ENCODE data around the gene SLC27A5. TPM values are rescaled to one million over a fixed set of nuclear protein-coding genes. Genes with fewer than 3 reads are reported as not detected.

The SLC27A5 gene
- total and polyA plus RNA-seq, 9 of the 15 experiments (the other 6 are each of a cell fraction or from before 2014, with no cell fraction given): 42.2 to 318 (median 64.7) TPM

DNA sequence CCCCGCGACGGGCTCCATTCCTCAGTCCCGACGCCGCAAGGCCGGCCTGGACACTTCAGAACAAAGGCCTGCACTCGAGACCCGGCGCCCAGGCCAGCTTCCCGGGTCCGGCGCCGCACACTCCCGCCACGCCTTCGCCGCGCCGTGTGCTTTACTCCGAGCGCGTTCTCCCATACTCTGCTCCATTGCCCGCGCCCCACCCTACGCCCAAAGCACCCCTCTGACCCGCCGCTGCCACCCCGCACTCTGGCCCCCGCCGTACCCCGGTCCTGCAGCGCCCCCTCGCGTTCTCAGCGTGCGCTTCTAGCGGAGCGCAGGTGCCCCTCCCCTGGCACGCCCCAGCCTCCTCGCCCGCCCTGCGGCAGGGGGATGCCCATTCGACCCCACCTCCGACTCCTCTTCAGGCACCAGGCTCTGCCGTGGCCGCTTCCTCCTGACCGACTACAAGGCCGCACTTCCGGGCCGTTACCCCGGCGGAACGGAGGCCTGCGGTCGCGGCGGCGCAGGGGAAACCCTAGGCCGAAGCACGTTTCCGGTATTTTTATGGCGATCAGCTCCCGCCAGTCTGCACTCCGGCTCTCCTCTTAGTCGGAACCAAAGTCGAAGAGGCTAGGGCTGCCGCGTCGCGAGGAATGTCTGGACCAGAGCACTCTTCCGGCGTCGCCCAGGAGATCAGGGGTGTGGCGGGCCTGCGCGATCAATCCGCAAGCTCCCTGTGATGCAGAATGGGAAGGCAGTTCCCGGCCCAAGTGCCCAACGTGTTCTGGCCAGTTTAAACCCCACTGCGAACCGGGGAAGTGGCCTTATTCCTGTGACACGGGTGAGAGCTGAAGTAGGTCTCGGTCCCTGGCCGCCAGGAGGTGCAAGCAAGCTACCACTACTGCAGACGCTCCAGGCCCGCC is 7.8 kb upstream of the SLC27A5 start, which contains the start of gene ZBTB45 (continued):
- TF ChIP-seq, protein P1, sequence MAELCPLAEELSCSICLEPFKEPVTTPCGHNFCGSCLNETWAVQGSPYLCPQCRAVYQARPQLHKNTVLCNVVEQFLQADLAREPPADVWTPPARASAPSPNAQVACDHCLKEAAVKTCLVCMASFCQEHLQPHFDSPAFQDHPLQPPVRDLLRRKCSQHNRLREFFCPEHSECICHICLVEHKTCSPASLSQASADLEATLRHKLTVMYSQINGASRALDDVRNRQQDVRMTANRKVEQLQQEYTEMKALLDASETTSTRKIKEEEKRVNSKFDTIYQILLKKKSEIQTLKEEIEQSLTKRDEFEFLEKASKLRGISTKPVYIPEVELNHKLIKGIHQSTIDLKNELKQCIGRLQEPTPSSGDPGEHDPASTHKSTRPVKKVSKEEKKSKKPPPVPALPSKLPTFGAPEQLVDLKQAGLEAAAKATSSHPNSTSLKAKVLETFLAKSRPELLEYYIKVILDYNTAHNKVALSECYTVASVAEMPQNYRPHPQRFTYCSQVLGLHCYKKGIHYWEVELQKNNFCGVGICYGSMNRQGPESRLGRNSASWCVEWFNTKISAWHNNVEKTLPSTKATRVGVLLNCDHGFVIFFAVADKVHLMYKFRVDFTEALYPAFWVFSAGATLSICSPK (IDR thresholded peaks at IDR 0.05; ENCODE audit: borderline replicate concordance): no peak
- TF ChIP-seq NFYB (IDR thresholded peaks at IDR 0.05; ENCODE audit: extremely low read depth, insufficient read length): no peak
- TF ChIP-seq, protein P2, sequence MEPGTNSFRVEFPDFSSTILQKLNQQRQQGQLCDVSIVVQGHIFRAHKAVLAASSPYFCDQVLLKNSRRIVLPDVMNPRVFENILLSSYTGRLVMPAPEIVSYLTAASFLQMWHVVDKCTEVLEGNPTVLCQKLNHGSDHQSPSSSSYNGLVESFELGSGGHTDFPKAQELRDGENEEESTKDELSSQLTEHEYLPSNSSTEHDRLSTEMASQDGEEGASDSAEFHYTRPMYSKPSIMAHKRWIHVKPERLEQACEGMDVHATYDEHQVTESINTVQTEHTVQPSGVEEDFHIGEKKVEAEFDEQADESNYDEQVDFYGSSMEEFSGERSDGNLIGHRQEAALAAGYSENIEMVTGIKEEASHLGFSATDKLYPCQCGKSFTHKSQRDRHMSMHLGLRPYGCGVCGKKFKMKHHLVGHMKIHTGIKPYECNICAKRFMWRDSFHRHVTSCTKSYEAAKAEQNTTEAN (CRISPR knock-in tag; IDR thresholded peaks at IDR 0.05): peak; percentile 74; the same call in 1 of the 2 replicates
- TF ChIP-seq ELF4 (CRISPR knock-in tag; IDR thresholded peaks at IDR 0.05): peak; percentile 80
- TF ChIP-seq, protein P3, sequence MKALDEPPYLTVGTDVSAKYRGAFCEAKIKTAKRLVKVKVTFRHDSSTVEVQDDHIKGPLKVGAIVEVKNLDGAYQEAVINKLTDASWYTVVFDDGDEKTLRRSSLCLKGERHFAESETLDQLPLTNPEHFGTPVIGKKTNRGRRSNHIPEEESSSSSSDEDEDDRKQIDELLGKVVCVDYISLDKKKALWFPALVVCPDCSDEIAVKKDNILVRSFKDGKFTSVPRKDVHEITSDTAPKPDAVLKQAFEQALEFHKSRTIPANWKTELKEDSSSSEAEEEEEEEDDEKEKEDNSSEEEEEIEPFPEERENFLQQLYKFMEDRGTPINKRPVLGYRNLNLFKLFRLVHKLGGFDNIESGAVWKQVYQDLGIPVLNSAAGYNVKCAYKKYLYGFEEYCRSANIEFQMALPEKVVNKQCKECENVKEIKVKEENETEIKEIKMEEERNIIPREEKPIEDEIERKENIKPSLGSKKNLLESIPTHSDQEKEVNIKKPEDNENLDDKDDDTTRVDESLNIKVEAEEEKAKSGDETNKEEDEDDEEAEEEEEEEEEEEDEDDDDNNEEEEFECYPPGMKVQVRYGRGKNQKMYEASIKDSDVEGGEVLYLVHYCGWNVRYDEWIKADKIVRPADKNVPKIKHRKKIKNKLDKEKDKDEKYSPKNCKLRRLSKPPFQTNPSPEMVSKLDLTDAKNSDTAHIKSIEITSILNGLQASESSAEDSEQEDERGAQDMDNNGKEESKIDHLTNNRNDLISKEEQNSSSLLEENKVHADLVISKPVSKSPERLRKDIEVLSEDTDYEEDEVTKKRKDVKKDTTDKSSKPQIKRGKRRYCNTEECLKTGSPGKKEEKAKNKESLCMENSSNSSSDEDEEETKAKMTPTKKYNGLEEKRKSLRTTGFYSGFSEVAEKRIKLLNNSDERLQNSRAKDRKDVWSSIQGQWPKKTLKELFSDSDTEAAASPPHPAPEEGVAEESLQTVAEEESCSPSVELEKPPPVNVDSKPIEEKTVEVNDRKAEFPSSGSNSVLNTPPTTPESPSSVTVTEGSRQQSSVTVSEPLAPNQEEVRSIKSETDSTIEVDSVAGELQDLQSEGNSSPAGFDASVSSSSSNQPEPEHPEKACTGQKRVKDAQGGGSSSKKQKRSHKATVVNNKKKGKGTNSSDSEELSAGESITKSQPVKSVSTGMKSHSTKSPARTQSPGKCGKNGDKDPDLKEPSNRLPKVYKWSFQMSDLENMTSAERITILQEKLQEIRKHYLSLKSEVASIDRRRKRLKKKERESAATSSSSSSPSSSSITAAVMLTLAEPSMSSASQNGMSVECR (CRISPR knock-in tag; IDR thresholded peaks at IDR 0.05): peak; percentile 97
- TF ChIP-seq STAT5B (CRISPR knock-in tag; IDR thresholded peaks at IDR 0.05): no peak
- TF ChIP-seq, protein P4, sequence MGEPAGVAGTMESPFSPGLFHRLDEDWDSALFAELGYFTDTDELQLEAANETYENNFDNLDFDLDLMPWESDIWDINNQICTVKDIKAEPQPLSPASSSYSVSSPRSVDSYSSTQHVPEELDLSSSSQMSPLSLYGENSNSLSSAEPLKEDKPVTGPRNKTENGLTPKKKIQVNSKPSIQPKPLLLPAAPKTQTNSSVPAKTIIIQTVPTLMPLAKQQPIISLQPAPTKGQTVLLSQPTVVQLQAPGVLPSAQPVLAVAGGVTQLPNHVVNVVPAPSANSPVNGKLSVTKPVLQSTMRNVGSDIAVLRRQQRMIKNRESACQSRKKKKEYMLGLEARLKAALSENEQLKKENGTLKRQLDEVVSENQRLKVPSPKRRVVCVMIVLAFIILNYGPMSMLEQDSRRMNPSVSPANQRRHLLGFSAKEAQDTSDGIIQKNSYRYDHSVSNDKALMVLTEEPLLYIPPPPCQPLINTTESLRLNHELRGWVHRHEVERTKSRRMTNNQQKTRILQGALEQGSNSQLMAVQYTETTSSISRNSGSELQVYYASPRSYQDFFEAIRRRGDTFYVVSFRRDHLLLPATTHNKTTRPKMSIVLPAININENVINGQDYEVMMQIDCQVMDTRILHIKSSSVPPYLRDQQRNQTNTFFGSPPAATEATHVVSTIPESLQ (CRISPR knock-in tag; IDR thresholded peaks at IDR 0.05): peak; percentile 95
- TF ChIP-seq, protein P5, sequence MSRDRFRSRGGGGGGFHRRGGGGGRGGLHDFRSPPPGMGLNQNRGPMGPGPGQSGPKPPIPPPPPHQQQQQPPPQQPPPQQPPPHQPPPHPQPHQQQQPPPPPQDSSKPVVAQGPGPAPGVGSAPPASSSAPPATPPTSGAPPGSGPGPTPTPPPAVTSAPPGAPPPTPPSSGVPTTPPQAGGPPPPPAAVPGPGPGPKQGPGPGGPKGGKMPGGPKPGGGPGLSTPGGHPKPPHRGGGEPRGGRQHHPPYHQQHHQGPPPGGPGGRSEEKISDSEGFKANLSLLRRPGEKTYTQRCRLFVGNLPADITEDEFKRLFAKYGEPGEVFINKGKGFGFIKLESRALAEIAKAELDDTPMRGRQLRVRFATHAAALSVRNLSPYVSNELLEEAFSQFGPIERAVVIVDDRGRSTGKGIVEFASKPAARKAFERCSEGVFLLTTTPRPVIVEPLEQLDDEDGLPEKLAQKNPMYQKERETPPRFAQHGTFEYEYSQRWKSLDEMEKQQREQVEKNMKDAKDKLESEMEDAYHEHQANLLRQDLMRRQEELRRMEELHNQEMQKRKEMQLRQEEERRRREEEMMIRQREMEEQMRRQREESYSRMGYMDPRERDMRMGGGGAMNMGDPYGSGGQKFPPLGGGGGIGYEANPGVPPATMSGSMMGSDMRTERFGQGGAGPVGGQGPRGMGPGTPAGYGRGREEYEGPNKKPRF (IDR thresholded peaks at IDR 0.05; ENCODE audit: low read depth, low read length): no peak
- TF ChIP-seq C11orf30 (IDR thresholded peaks at IDR 0.05; ENCODE audit: low read depth): peak; percentile 100
- peak; percentile 73; the same call in 1 of the 2 replicates for TF ChIP-seq ZNF76 (CRISPR knock-in tag; IDR thresholded peaks at IDR 0.05; ENCODE audit: borderline replicate concordance)
- no peak for TF ChIP-seq KHSRP (IDR thresholded peaks at IDR 0.05)
- TF ChIP-seq NR3C1 (CRISPR knock-in tag; IDR thresholded peaks at IDR 0.05): peak; percentile 85
- TF ChIP-seq, protein P6, sequence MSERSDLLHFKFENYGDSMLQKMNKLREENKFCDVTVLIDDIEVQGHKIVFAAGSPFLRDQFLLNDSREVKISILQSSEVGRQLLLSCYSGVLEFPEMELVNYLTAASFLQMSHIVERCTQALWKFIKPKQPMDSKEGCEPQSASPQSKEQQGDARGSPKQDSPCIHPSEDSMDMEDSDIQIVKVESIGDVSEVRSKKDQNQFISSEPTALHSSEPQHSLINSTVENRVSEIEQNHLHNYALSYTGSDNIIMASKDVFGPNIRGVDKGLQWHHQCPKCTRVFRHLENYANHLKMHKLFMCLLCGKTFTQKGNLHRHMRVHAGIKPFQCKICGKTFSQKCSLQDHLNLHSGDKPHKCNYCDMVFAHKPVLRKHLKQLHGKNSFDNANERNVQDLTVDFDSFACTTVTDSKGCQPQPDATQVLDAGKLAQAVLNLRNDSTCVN (CRISPR knock-in tag; IDR thresholded peaks at IDR 0.05): peak; percentile 68

Data from K562 (cell line).